IMR-90 (cell line): ENCODE results near the gene FAM20A. TPM values are rescaled to one million over a fixed set of nuclear protein-coding genes. Genes with fewer than 3 reads are reported as not detected.

Experiments used
- ATAC-seq: fragments of 200-7000 bp; cut with Tn5 transposase; 2 replicates; pipeline ENCODE4 v1.9.1; 2020; ENCODE audit warnings: low read depth, mild to moderate bottlenecking, moderate library complexity
- BruUV-seq: library from RNA; stranded (reverse); fragments of 400-500 nt; replicated peaks from 2 replicates; lab custom pipeline; 2021; lab: Mats Ljungman, UMichigan
- CTCF ChIA-PET: fragments of 300-600 bp; formaldehyde crosslinking; extraction: SDS; loops from one replicate; lab custom pipeline; 2021; ENCODE audit warnings: antibody characterized with exemption; lab: Yijun Ruan, JAX
- POLR2A ChIA-PET: fragments of 300-600 bp; sonication (Branson Sonifier 250); formaldehyde crosslinking; loops from one replicate; lab custom pipeline; 2022; ENCODE audit warnings: antibody characterized with exemption; ENCODE audit not compliant: unreplicated experiment; lab: Charles Lee
- DNase-seq: peaks from one replicate; pipeline ENCODE4 v3.0.0; 2013
- H2AFZ ChIP-seq: replicated peaks from 2 replicates; pipeline ENCODE3; 2013; ENCODE audit warnings: low read length, mild to moderate bottlenecking; ENCODE audit not compliant: poor library complexity
- H2AK5ac ChIP-seq: 2 replicates; pipeline ENCODE4 v1.6.1; 2013; ENCODE audit warnings: low read depth, low read length, inconsistent platforms
- H2AK9ac ChIP-seq: replicated peaks from 2 replicates; pipeline ENCODE3; 2013; ENCODE audit warnings: mild to moderate bottlenecking, low read depth, low read length, moderate library complexity; ENCODE audit not compliant: poor library complexity
- H2BK120ac ChIP-seq: 2 replicates; pipeline ENCODE4 v1.6.1; 2013; ENCODE audit warnings: low read depth, low read length, inconsistent platforms
- H2BK15ac ChIP-seq: 3 replicates; pipeline ENCODE4 v1.6.1; 2013; ENCODE audit warnings: low read depth, low read length, inconsistent platforms
- H2BK20ac ChIP-seq: 2 replicates; pipeline ENCODE4 v1.6.1; 2013; ENCODE audit warnings: low read depth, mild to moderate bottlenecking, inconsistent platforms, low read length, moderate library complexity
- H2BK5ac ChIP-seq: 2 replicates; pipeline ENCODE4 v1.6.1; 2013; ENCODE audit warnings: mild to moderate bottlenecking, low read depth, low read length, inconsistent platforms; ENCODE audit not compliant: poor library complexity, severe bottlenecking
- H3K14ac ChIP-seq: replicated peaks from 2 replicates; pipeline ENCODE4 v1.6.1; 2013; ENCODE audit warnings: low read depth, low read length, inconsistent platforms
- H3K18ac ChIP-seq: 2 replicates; pipeline ENCODE4 v1.6.1; 2013; ENCODE audit warnings: low read depth, low read length, control low read depth
- H3K23ac ChIP-seq: 2 replicates; pipeline ENCODE4 v1.6.1; 2013; ENCODE audit warnings: low read depth, low read length, inconsistent platforms
- H3K27ac ChIP-seq: 2 replicates; pipeline ENCODE4 v1.5.1; 2013; ENCODE audit warnings: mild to moderate bottlenecking, control low read depth, low read length; ENCODE audit not compliant: insufficient read depth
- H3K27me3 ChIP-seq: 2 replicates; pipeline ENCODE4 v1.6.1; 2013; ENCODE audit warnings: low read length; ENCODE audit not compliant: control insufficient read depth, insufficient read depth
- H3K36me3 ChIP-seq: 2 replicates; pipeline ENCODE4 v1.6.1; 2013; ENCODE audit warnings: low read length, mixed read lengths; ENCODE audit not compliant: control insufficient read depth, insufficient read depth
- H3K4ac ChIP-seq: 2 replicates; pipeline ENCODE4 v1.6.1; 2013; ENCODE audit warnings: low read depth, low read length, inconsistent platforms
- H3K4me1 ChIP-seq: 2 replicates; pipeline ENCODE4 v1.6.1; 2013; ENCODE audit warnings: low read length, mixed read lengths; ENCODE audit not compliant: control insufficient read depth, insufficient read depth
- H3K4me2 ChIP-seq: 2 replicates; pipeline ENCODE4 v1.6.1; 2013; ENCODE audit warnings: low read depth, mild to moderate bottlenecking, control low read depth, low read length, moderate library complexity
- H3K4me3 ChIP-seq: 2 replicates; pipeline ENCODE4 v1.5.1; 2013; ENCODE audit warnings: low read depth, mild to moderate bottlenecking, control low read depth, low read length, moderate library complexity; ENCODE audit not compliant: insufficient read depth
- H3K56ac ChIP-seq: 2 replicates; pipeline ENCODE4 v1.6.1; 2013; ENCODE audit warnings: low read length, inconsistent platforms; ENCODE audit not compliant: insufficient read depth; ENCODE audit errors: extremely low read depth
- H3K79me1 ChIP-seq, 2 experiments: 2 replicates each; pipeline ENCODE4 v1.6.1; 2013; ENCODE audit warnings: low read length in 2 of 2, inconsistent platforms in 1 of 2, low read depth in 1 of 2
- H3K9ac ChIP-seq: 2 replicates; pipeline ENCODE4 v1.6.1; 2013; ENCODE audit warnings: low read depth, low read length, control low read depth
- H3K9me1 ChIP-seq: 2 replicates; pipeline ENCODE4 v1.6.1; 2013; ENCODE audit warnings: low read length, inconsistent platforms; ENCODE audit not compliant: insufficient read depth
- H3K9me3 ChIP-seq: 2 replicates; pipeline ENCODE4 v1.6.1; 2013; ENCODE audit warnings: low read length; ENCODE audit not compliant: control insufficient read depth, insufficient read depth
- H4K20me1 ChIP-seq: 2 replicates; pipeline ENCODE4 v1.6.1; 2013; ENCODE audit warnings: low read length, inconsistent platforms; ENCODE audit not compliant: insufficient read depth
- H4K5ac ChIP-seq: 2 replicates; pipeline ENCODE4 v1.6.1; 2013; ENCODE audit warnings: mild to moderate bottlenecking, low read depth, low read length, control low read depth
- H4K8ac ChIP-seq, 2 experiments: 2 replicates each; pipeline ENCODE4 v1.6.1; 2013; ENCODE audit warnings: low read depth in 2 of 2, low read length in 2 of 2, control low read depth in 1 of 2, inconsistent platforms in 1 of 2
- H4K91ac ChIP-seq: 2 replicates; pipeline ENCODE4 v1.6.1; 2013; ENCODE audit warnings: low read depth, low read length, inconsistent platforms; ENCODE audit not compliant: insufficient read depth
- BHLHE40 ChIP-seq: fragments of 150-350 bp; IDR thresholded peaks from 2 replicates; pipeline ENCODE4 v1.6.1; 2016; ENCODE audit warnings: mild to moderate bottlenecking, low read depth, low read length
- CEBPB ChIP-seq: IDR thresholded peaks from 2 replicates; pipeline ENCODE4 v1.6.1; 2012; ENCODE audit warnings: low read depth, low read length, improper control_type of control experiment
- CHD1 ChIP-seq: IDR thresholded peaks from 2 replicates; pipeline ENCODE4 v1.6.1; 2012; ENCODE audit warnings: low read depth, low read length, improper control_type of control experiment
- FOS ChIP-seq: fragments of 150-350 bp; IDR thresholded peaks from 2 replicates; pipeline ENCODE4 v1.6.1; 2016; ENCODE audit warnings: low read depth, low read length
- MAFK ChIP-seq: IDR thresholded peaks from 2 replicates; pipeline ENCODE4 v1.6.1; 2012; ENCODE audit warnings: low read depth, low read length, improper control_type of control experiment
- MAZ ChIP-seq: IDR thresholded peaks from 2 replicates; pipeline ENCODE4 v1.6.1; 2012; ENCODE audit warnings: low read depth, mild to moderate bottlenecking, low read length, improper control_type of control experiment, moderate library complexity, borderline replicate concordance
- MXI1 ChIP-seq: IDR thresholded peaks from 2 replicates; pipeline ENCODE4 v1.6.1; 2012; ENCODE audit warnings: low read depth, mild to moderate bottlenecking, low read length, moderate library complexity, borderline replicate concordance
- NFE2L2 ChIP-seq: fragments of 150-350 bp; IDR thresholded peaks from 2 replicates; pipeline ENCODE4 v1.6.1; 2016; ENCODE audit warnings: low read depth, mild to moderate bottlenecking, low read length
- POLR2A ChIP-seq: IDR thresholded peaks from 2 replicates; pipeline ENCODE4 v1.6.1; 2012; ENCODE audit warnings: mild to moderate bottlenecking, low read depth, low read length
- RAD21 ChIP-seq: IDR thresholded peaks from 2 replicates; pipeline ENCODE4 v1.6.1; 2012; ENCODE audit warnings: low read length, improper control_type of control experiment
- RCOR1 ChIP-seq: IDR thresholded peaks from 2 replicates; pipeline ENCODE4 v1.6.1; 2012; ENCODE audit warnings: mild to moderate bottlenecking, low read length, improper control_type of control experiment; ENCODE audit not compliant: insufficient replicate concordance
- RFX5 ChIP-seq: IDR thresholded peaks from 2 replicates; pipeline ENCODE4 v1.8.0; 2012; ENCODE audit warnings: low read depth, mild to moderate bottlenecking, low read length, moderate library complexity
- SMC3 ChIP-seq: fragments of 150-350 bp; IDR thresholded peaks from 2 replicates; pipeline ENCODE4 v1.6.1; 2016; ENCODE audit warnings: low read depth, mild to moderate bottlenecking, antibody characterized with exemption, low read length, moderate library complexity
- WGBS, 2 experiments: methylation state at CpG; one replicate each; pipeline versions ENCODE4 v1.1.5 to v1.1.7; 2013; ENCODE audit warnings: missing lambda C conversion rate in 2 of 2; ENCODE audit not compliant: insufficient read length in 1 of 2; ENCODE audit errors: extremely low coverage in 2 of 2; 5-methylcytosine and 5-hydroxymethylcytosine counted together
- dilution Hi-C: fragments of 300-500 bp; cut with HindIII; formaldehyde crosslinking; loops from one replicate; pipeline ENCODE4 v1.14.3; 2018; ENCODE audit warnings: low sequenced_read_pairs; ENCODE audit not compliant: unreplicated experiment
- in situ Hi-C: fragments of 300-500 bp; cut with MboI; formaldehyde crosslinking; loops from 3 replicates; pipeline ENCODE4 v1.14.3; 2019; ENCODE audit warnings: low sequenced_read_pairs, inconsistent platforms, mixed read lengths
- intact Hi-C: fragments of 100-400 bp; cut with micrococcal nuclease; formaldehyde crosslinking; loops from 2 replicates; pipeline ENCODE4 v1.10.0; 2022
- polyA plus RNA-seq, 3 experiments: library from polyadenylated mRNA; depleted of rRNA; stranded (reverse); fragments of >200 nt; gene quantifications; 2 replicates each; pipeline ENCODE4 v1.2.3, GENCODE V29; 2012; ENCODE audit warnings: low replicate concordance in 1 of 3
- total RNA-seq: library from RNA; depleted of rRNA; stranded (reverse); fragments of >200 nt; gene quantifications from 2 replicates; pipeline ENCODE4 v1.2.3, GENCODE V29; 2012
- TF ChIP-seq, protein P1 (sequence below): fragments of 150-350 bp; IDR thresholded peaks from 2 replicates; pipeline ENCODE4 v1.6.1; 2017; ENCODE audit warnings: mild to moderate bottlenecking, antibody characterized with exemption, low read length, low read depth
- TF ChIP-seq, protein P2 (sequence below): fragments of 150-350 bp; IDR thresholded peaks from 2 replicates; pipeline ENCODE4 v1.6.1; 2016; ENCODE audit warnings: low read depth, mild to moderate bottlenecking, low read length, moderate library complexity, borderline replicate concordance

The FAM20A gene
- total and polyA plus RNA-seq, 2 of the 4 experiments (the other 2 are of a cell fraction), result not detected

- WGBS, 2 experiments, result 80% methylated on average over 2 of the region's 9 CpGs; no CpG with 5 or more reads in 1 of the 2 experiments
- H2BK5ac ChIP-seq, result no peak overlapping the region
- H3K4ac ChIP-seq, result no peak overlapping the region
- no peaks in the 10 kb centered on the region for H3K79me1 ChIP-seq
- no TSS peak for BruUV-seq
- no peak overlapping the region for H2AK5ac ChIP-seq
- no peak overlapping the region for H2BK15ac ChIP-seq
- no peaks in the 10 kb centered on the region for H4K20me1 ChIP-seq
- no peak overlapping the region for H2BK120ac ChIP-seq
- in situ Hi-C loops (no loop called here), intact Hi-C loops (no loop called here), dilution Hi-C loops (no loop called here)
- CTCF ChIA-PET, result no interaction called here
- H3K9me1 ChIP-seq, result no peaks in the 10 kb centered on the region
- no peak overlapping the region for H3K18ac ChIP-seq
- H4K8ac ChIP-seq, result no peak overlapping the region
- H2AFZ ChIP-seq, result no peak overlapping the region
- H3K23ac ChIP-seq, result no peak overlapping the region
- no peaks in the 10 kb centered on the region for H3K4me1 ChIP-seq
- no peak overlapping the region for H2AK9ac ChIP-seq
- no peaks in the 10 kb centered on the region for H3K36me3 ChIP-seq
- ATAC-seq (no peak), DNase-seq (no peak)
- H2BK20ac ChIP-seq, result no peak overlapping the region
- H3K4me3 ChIP-seq, result no peak overlapping the region
- no peak overlapping the region for H3K4me2 ChIP-seq
- no peak overlapping the region for H3K56ac ChIP-seq
- H3K9ac ChIP-seq, result no peak overlapping the region
- no peak overlapping the region for H4K5ac ChIP-seq
- POLR2A ChIA-PET, result no interaction called here
- peaks cover 2% of the 10 kb centered on the region; the same call in 1 of the 2 replicates for H3K27me3 ChIP-seq
- no peak overlapping the region for H3K14ac ChIP-seq
- no peak overlapping the region for H4K91ac ChIP-seq
- no peak overlapping the region for H3K27ac ChIP-seq
- H3K9me3 ChIP-seq, result no peaks in the 10 kb centered on the region
- TF ChIP-seq RFX5, result no peak
- no peak for TF ChIP-seq RCOR1
- no peak for TF ChIP-seq CHD1
- TF ChIP-seq BHLHE40, result no peak
- TF ChIP-seq, protein P1, sequence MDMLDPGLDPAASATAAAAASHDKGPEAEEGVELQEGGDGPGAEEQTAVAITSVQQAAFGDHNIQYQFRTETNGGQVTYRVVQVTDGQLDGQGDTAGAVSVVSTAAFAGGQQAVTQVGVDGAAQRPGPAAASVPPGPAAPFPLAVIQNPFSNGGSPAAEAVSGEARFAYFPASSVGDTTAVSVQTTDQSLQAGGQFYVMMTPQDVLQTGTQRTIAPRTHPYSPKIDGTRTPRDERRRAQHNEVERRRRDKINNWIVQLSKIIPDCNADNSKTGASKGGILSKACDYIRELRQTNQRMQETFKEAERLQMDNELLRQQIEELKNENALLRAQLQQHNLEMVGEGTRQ, result no peak
- TF ChIP-seq, protein P2, sequence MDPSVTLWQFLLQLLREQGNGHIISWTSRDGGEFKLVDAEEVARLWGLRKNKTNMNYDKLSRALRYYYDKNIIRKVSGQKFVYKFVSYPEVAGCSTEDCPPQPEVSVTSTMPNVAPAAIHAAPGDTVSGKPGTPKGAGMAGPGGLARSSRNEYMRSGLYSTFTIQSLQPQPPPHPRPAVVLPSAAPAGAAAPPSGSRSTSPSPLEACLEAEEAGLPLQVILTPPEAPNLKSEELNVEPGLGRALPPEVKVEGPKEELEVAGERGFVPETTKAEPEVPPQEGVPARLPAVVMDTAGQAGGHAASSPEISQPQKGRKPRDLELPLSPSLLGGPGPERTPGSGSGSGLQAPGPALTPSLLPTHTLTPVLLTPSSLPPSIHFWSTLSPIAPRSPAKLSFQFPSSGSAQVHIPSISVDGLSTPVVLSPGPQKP, result no peak
- TF ChIP-seq CEBPB, result no peak
- no peak for TF ChIP-seq MXI1
- TF ChIP-seq POLR2A, result no peak
- TF ChIP-seq RAD21, result no peak
- no peak for TF ChIP-seq MAFK
- no peak for TF ChIP-seq MAZ
- no peak for TF ChIP-seq SMC3
- no peak for TF ChIP-seq NFE2L2
- TF ChIP-seq FOS, result no peak
Measured at GRCh38 chr17:68641276-68642117, 40.3 kb upstream of the FAM20A start.
